HG02763 (cell line): ENCODE measurements around the gene HLA-DQA2.
"Not testable (repeated sequence)": the region's sequence is repeated elsewhere in the genome, so short reads cannot be mapped to it uniquely, and the experiment has no call there.

ENCODE experiments used
- ATAC-seq: cut with Tn5 transposase; IDR thresholded peaks from one replicate; pipeline ENCODE4 v1.9.1; 2021; ENCODE audit warnings: mild to moderate bottlenecking, moderate library complexity; ENCODE audit not compliant: unreplicated experiment

The HLA-DQA2 gene

DNA sequence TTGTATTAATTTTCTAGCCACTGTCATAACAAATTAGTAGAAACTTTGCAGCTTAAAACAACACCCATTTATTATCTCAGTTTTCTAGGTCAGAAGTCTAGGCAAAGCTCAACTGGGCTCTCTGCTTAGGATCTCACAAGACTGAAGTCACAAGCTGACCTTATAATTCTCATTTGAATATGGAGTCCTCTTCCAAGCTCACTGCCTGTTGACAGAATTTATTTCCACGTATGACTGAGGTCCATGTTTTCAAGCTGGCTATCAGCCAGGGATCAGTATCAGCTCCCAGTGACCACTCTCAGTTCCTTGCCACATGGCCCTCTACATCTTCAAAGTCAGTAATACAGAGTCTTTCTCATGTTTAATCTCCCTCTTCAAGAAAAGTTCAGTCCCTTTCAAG lies 33.9 kb downstream of the HLA-DQA2 start:
- no peak for ATAC-seq

DNA sequence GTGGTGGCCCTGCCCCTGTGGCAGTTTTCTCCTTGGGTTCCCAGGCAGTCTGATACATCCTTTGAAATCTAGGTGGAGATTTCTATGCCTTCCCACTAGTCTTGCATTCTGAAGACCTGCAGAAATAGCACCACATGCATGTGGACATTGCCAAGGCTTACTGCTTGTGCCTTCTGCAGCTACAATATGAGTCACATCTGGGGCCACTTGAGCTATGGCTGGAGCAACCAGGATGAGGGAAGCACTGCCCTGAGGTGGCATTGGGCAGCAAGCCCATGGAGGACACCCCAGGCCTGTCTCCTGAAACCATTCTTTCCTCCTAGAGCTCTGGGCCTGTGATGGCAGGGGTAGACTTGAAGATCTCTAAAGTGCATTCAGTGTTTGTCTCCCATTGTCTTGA lies 37.8 kb downstream of the HLA-DQA2 start:
- no peak for ATAC-seq

DNA sequence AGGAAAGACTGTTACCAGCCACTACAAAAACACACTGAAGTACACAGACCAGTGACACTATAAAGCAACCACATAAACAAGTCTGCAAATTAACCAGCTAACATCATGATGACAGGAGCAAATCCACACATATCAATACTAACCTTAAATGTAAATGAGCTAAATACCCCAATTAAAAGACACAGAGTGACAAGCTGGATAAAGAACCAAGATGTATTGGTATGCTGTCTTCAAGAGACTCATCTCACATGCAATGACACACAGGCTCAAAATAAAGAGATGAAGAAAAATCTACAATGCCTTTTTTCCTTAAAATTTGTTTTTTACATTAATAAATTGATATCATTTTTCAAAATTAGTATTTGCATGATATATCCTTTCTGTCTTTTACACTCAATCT lies 41.7 kb downstream of the HLA-DQA2 start:
- not testable (repeated sequence) for ATAC-seq

DNA sequence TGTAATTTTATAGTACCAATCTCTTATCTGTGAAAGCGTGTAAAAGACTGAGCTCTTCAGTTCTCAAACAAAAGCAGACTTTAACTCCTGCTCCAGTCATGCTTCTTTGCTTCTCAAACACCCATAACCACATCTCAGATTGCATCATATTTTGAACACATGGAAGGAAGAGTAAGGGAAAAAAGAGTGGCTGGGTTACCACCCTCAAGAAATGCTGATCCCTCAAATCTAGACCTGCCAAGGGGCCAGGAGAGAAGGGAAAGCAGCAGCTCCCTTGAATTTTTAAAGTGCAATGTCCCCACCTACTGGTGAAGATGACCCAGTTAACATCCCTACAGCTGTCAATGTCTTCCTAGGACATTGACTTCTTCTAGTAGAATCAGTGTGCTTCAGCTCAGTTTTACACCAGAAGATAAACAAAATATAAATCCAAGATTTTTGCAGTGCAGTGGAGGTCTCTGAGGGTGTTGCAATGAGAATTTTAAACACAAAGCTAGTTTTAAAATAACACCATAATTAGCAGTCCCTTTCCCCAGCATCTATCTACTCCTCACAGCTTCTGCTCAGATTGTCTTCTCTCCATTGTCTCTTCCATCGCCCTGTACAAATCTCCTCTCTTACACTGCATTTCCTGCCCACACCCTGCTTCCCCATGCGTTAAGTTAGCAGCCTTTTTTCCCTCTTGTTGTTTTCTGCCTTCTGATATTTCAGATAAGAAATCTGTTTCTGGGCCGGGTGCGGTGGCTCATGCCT lies 44.8 kb downstream of the HLA-DQA2 start:
- ATAC-seq: no peak

DNA sequence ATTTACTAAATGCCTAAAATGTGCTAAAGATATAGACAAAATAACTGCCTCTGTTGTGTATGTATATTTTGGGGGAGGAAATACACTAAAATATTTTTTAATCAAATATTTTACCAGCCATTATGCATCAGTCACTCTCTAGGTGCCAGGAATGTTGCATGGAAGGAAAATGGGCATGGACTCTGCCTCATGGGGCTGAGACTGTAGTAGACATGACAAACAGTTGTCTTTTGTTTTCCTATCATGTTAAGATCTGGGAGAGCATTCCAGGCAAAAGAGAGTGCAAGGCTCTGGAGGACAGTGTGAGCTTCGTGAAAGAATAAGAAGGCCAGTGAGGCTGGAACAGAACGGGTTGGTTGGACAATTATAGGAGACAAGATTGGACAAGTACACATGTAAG lies 49.1 kb downstream of the HLA-DQA2 start:
- no peak for ATAC-seq

DNA sequence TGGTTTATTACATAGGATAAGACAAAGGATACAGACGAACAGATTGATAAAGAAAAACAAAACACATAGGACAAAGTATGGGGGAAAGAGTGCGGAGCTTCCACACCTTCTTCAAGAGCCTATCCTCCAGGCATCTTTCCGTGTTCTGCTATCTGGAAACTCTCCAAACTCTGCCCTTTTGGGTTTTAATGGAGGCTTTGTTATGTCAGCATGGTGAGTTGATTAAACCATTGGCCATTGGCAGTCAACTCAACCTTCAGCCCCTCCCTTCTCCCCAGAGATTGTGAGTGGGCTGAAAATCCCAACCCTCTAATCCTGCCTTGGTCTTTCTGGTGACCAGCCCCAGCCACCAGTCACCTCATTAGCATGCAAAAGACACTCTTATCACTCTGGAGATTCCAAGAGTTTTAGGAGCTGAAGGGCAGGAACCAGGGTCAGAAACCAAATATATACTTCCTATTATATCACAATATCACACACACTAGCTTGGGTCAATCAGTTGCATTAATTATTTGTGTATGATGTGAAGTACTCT lies 51.8 kb downstream of the HLA-DQA2 start:
- no peak for ATAC-seq

DNA sequence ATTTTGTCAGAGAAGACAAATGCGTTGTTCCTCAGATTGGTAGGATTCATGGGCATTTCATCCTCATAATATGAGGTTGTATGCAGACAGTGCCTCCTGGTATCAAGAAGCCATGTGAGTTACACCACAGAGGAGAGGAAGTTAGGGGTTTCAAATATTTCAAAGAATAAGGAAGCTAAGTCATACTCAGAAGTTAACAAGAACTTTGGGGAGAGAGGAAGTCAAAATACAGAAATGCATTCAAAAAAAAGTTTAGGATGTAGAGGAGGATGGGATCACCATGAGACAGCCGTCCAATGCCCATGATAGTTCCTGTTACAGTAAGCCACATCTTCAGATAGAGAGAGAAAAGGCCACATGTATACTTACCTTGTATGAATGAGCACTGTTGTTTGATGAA lies 53.3 kb downstream of the HLA-DQA2 start:
- ATAC-seq: no peak
